Upper lobe of left lung (tissue), 6 donors: ENCODE data around the gene SDK1. TPM values are rescaled to one million over a fixed set of nuclear protein-coding genes. Genes with fewer than 3 reads are reported as not detected.

ENCODE experiments used
- ATAC-seq, 2 donors: fragments of 200-7000 bp; cut with Tn5 transposase; one replicate each; pipeline ENCODE4 v1.9.1; 2022; ENCODE audit warnings: mild to moderate bottlenecking in 2 of 2, moderate library complexity in 2 of 2; ENCODE audit not compliant: low FRiP score in 2 of 2
- DNase-seq, 2 donors: peaks; one replicate each; pipeline ENCODE4 v3.0.0-alpha.2; 2019 to 2020
- H3K27ac ChIP-seq, 4 donors: fragments of 200-600 bp; sonication (generic); one replicate each; pipeline ENCODE4 v1.5.1; 2016 to 2019
- H3K27me3 ChIP-seq, 4 donors: fragments of 200-600 bp; sonication (generic); one replicate each; pipeline ENCODE4 v1.5.1; 2017 to 2019
- H3K36me3 ChIP-seq, 4 donors: fragments of 200-600 bp; sonication (generic); one replicate each; pipeline ENCODE4 v1.5.1; 2016 to 2019
- H3K4me1 ChIP-seq, 4 donors: fragments of 200-600 bp; sonication (generic); one replicate each; pipeline ENCODE4 v1.5.1; 2018 to 2019
- H3K4me3 ChIP-seq, 4 donors: fragments of 200-600 bp; sonication (generic); one replicate each; pipeline ENCODE4 v1.5.1; 2017 to 2019; ENCODE audit warnings: mild to moderate bottlenecking in 2 of 4, moderate library complexity in 1 of 4
- H3K9me3 ChIP-seq, 4 donors: fragments of 200-600 bp; sonication (generic); one replicate each; pipeline ENCODE4 v1.5.1; 2018 to 2019
- EP300 ChIP-seq, 4 donors: sonication (generic); formaldehyde crosslinking; IDR thresholded peaks; one replicate each; pipeline ENCODE4 v1.5.1; 2017; ENCODE audit warnings: antibody characterized with exemption in 4 of 4, control low read depth in 2 of 4
- POLR2A ChIP-seq, 4 donors: fragments of 450-650 bp; IDR thresholded peaks; one replicate each; pipeline ENCODE4 v1.5.1; 2016 to 2017; ENCODE audit warnings: antibody characterized with exemption in 4 of 4, mild to moderate bottlenecking in 2 of 4
- POLR2AphosphoS5 ChIP-seq, 2 donors: sonication (generic); formaldehyde crosslinking; IDR thresholded peaks; one replicate each; pipeline ENCODE4 v1.5.1; 2017; ENCODE audit warnings: antibody characterized with exemption in 2 of 2
- WGBS, 2 donors: methylation state at CpG; one replicate each; pipeline ENCODE4 v1.1.5; 2017 to 2018; 5-methylcytosine and 5-hydroxymethylcytosine counted together
- total RNA-seq, 6 donors: library from RNA; depleted of rRNA in 4 of 6; stranded (reverse); fragments of >200 nt in 4 of 6; gene quantifications; one replicate each; pipeline versions ENCODE4 v1.1.0 to v1.2.1, GENCODE V29; 2016 to 2021
- TF ChIP-seq, protein P1 (sequence below), 6 experiments: fragments of 450-650 bp in 4 of 6; fragments of 200-600 bp in 2 of 6; sonication (generic) in 2 of 6; IDR thresholded peaks; one replicate each; pipeline ENCODE4 v1.5.1; 2016 to 2019; ENCODE audit warnings: antibody characterized with exemption in 6 of 6
- donor health status: DM: no; HTN: no; CAD: no; lungs with moderate emphysema.
- donor health status: DM: no; HTN: yes; CAD: no; lungs with severe emphysema.

The SDK1 gene
- total RNA-seq, 6 donors from 2014 or later, result 9.3 to 90.1 (median 11.8) TPM

DNA sequence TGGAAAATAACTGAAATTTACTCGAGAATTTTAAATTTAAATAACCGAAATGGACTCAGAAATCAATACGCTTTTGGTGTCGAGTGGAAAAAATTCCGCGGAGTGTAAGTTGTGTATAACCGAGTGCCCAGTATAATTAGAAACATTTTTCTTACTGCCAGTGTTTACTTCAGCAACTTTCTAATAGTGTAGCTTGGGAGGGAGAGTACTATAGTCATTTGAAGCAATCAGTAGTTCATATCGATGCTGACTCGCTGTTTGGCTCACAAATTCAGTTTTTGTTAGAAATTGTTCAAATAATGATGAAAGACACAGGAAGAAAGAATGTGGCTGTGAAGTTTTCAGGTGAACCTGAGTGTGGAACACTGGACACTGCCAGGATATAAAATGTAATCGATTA, 722.5 kb downstream of the SDK1 start:
- WGBS, 2 donors, result 91 to 93% methylated on average over 10 of the region's 10 CpGs
- Histone ChIP-seq H3K27ac (no peak overlapping the region), H3K4me3 (no peak overlapping the region), H3K27me3 (no peaks in the 10 kb centered on the region), H3K9me3 (peaks cover 0 to 10% (median 7%) of the 10 kb centered on the region in 4 donors), H3K36me3 (no peaks in the 10 kb centered on the region), H3K4me1 (no peaks in the 10 kb centered on the region)
- DNase-seq, result no peak
- ATAC-seq, result no peak
- TF ChIP-seq POLR2AphosphoS5 (IDR thresholded peaks at IDR 0.05) (no peak), EP300 (IDR thresholded peaks at IDR 0.05) (no peak)

DNA sequence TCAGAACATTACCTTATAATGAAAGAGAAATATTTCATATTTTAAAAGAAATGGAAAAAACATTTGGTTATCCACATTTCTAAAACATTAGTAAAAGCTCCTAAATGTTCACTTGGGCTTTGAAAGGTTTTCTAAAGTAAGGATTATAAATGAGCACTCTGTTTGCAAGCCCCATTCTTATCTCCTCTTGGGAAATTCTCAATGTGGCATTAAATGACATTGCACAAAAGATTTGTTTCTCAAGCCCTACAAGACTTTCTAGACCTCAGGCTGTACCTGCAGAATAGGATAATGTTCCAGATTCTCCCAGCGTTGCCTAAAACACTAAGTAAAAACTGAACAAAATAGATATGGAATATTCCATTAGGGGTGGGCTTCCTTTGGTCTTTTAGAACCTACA, 723.1 kb downstream of the SDK1 start:
- TF ChIP-seq POLR2A (IDR thresholded peaks at IDR 0.05) (no peak), POLR2AphosphoS5 (IDR thresholded peaks at IDR 0.05) (no peak), EP300 (IDR thresholded peaks at IDR 0.05) (no peak)
- TF ChIP-seq, protein P1, sequence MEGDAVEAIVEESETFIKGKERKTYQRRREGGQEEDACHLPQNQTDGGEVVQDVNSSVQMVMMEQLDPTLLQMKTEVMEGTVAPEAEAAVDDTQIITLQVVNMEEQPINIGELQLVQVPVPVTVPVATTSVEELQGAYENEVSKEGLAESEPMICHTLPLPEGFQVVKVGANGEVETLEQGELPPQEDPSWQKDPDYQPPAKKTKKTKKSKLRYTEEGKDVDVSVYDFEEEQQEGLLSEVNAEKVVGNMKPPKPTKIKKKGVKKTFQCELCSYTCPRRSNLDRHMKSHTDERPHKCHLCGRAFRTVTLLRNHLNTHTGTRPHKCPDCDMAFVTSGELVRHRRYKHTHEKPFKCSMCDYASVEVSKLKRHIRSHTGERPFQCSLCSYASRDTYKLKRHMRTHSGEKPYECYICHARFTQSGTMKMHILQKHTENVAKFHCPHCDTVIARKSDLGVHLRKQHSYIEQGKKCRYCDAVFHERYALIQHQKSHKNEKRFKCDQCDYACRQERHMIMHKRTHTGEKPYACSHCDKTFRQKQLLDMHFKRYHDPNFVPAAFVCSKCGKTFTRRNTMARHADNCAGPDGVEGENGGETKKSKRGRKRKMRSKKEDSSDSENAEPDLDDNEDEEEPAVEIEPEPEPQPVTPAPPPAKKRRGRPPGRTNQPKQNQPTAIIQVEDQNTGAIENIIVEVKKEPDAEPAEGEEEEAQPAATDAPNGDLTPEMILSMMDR (IDR thresholded peaks at IDR 0.05), result no peak
- Histone ChIP-seq H3K9me3 (peaks cover 0 to 4% (median 1%) of the 10 kb centered on the region in 4 donors), H3K36me3 (no peaks in the 10 kb centered on the region), H3K27ac (no peak overlapping the region), H3K27me3 (no peaks in the 10 kb centered on the region), H3K4me3 (no peak overlapping the region), H3K4me1 (no peaks in the 10 kb centered on the region)
- ATAC-seq (no peak), DNase-seq (no peak)
- 33 to 41% methylated on average over 1 of the region's 1 CpG for whole genome bisulfite sequencing, 2 donors

DNA sequence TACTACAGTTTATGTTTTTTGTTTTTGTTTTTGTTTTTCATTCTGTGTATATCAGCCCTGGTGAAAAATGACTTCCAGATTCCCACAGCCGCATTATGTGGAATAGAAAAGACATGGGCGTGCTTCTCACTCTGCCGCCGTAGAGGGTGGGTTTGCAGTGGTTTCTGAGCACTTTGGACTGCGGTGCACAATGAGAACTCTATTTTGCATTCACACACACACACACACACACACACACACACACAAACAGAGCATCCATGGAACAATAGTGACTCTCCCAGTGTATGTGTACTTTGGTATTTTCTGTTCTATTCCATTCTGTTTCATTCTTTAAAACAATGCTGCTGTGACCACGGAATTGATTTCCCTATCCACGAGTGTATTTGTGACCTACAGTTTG, 723.8 kb downstream of the SDK1 start:
- no peaks in the 10 kb centered on the region for H3K4me1 ChIP-seq
- no peaks in the 10 kb centered on the region for H3K9me3 ChIP-seq
- 91% methylated on average over 7 of the region's 7 CpGs for WGBS, 2 donors
- DNase-seq (no peak), ATAC-seq (no peak)
- TF ChIP-seq, protein P1 (IDR thresholded peaks at IDR 0.05), result no peak
- TF ChIP-seq POLR2A (IDR thresholded peaks at IDR 0.05) (no peak), EP300 (IDR thresholded peaks at IDR 0.05) (no peak), POLR2AphosphoS5 (IDR thresholded peaks at IDR 0.05) (no peak)
- no peak overlapping the region for H3K4me3 ChIP-seq
- no peaks in the 10 kb centered on the region for H3K36me3 ChIP-seq
- no peaks in the 10 kb centered on the region for H3K27me3 ChIP-seq
- no peak overlapping the region for H3K27ac ChIP-seq

DNA sequence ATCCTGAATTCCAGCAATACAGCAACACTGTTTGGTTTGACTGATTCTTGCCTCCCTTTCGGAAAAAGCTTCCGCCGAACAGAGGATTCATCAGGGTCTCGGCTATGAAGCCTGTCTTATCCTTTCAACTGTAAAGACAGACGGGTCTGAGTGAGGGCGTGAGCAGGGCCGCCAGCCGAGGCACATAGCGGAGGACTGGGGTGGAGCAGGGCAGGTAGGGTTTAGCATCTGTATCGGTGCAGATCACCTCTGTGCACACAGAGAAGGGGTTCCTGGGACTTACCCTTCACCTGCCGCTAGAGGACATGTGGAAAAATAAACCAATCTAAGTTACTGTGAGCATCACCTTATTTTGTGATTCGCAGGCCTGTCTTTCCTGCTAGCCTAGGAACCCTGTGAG, 724.2 kb downstream of the SDK1 start:
- Histone ChIP-seq H3K9me3 (no peaks in the 10 kb centered on the region), H3K36me3 (no peaks in the 10 kb centered on the region), H3K27me3 (no peaks in the 10 kb centered on the region), H3K4me1 (no peaks in the 10 kb centered on the region), H3K4me3 (no peak overlapping the region), H3K27ac (no peak overlapping the region)
- ATAC-seq (no peak), DNase-seq (no peak)
- WGBS, 2 donors, result 95 to 96% methylated on average over 12 of the region's 12 CpGs
- TF ChIP-seq POLR2A (IDR thresholded peaks at IDR 0.05), result no peak
- no peak for TF ChIP-seq POLR2AphosphoS5 (IDR thresholded peaks at IDR 0.05)
- TF ChIP-seq, protein P1 (IDR thresholded peaks at IDR 0.05), result no peak
- TF ChIP-seq EP300 (IDR thresholded peaks at IDR 0.05), result no peak

DNA sequence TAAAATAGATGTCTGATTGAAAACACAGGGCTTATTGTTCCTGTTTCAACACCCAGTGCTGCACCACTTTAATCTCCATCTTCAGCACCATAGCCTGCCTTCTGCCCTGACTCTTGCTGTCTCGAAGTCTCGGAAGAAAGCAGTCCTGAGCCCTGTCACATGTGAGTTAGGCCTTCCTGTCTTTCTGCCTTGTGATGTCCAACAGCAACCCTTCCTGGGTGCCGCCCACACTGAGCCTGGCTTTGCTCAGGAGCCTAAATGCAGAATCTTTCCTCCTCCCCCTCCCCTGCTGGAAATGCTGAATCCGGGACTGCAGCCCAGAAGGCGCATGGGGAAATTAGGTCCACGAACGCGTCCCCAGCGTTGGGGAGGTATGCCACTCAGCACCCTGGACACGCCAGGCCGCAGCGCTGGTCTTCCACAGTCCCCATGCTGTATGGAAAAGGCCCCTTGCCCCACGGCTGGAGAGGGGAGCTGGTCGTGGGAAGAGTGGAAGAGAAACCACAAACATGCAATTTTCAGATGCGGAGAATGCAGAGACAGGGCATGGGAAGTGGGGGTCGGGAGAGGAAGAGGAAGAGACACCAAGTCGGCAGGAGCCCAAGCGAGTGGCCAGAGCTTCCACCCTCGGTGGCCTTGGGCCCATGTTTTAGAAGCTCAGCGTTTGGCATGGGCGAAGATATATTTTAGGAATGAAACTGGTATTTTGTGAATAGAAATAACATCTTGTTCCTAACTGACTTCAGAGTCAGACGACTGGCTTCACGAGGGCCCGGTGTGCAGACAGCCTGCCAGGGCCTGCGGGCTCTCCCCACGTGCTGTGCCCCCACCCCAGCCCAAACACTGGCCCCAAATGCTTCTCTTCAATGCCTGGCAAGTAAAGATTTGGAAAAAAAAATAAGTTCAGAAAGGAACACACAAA, 724.9 kb downstream of the SDK1 start:
- DNase-seq, result no peak
- H3K4me3 ChIP-seq, result no peak overlapping the region
- ATAC-seq, result no peak
- no peaks in the 10 kb centered on the region for H3K36me3 ChIP-seq
- H3K27me3 ChIP-seq, result no peaks in the 10 kb centered on the region
- no peak overlapping the region for H3K27ac ChIP-seq
- TF ChIP-seq EP300 (IDR thresholded peaks at IDR 0.05) (no peak), POLR2AphosphoS5 (IDR thresholded peaks at IDR 0.05) (no peak), POLR2A (IDR thresholded peaks at IDR 0.05) (no peak)
- TF ChIP-seq, protein P1 (IDR thresholded peaks at IDR 0.05), result no peak
- H3K4me1 ChIP-seq, result no peaks in the 10 kb centered on the region
- no peaks in the 10 kb centered on the region for H3K9me3 ChIP-seq
- 85 to 87% methylated on average over 23 to 26 of the region's 26 CpGs for WGBS, 2 donors
